NOMO-1 treated with DMSO at 0.1 percent for 48 hours (cell line): Measurements from ENCODE around the gene OR4C6.

ENCODE experiments used
- DNase-seq: peaks from one replicate; lab custom pipeline; 2025; ENCODE audit not compliant: unreplicated experiment; lab: John Stamatoyannopoulos, UW

Gene OR4C6

DNA sequence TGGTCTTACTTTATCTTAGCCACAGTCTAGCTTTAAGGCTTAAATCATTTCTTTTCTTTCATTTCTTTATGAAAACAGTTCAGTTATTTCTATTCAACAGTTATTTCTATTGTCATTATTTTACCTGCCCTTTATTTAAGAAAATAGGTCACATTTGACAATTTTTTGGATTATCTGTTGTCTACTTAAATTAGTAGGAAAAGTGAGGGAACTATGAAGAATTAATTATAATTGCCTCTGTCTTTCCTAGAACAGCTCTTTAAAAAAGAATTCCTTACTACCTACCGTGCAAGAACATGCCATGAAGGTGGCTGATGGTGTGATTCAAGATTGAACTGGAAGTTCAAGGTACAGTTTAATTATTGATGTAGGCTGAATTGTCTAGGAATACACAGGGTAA lies at the start of gene OR4C6:
TSS of gene OR4C6 (plus strand) at position 301 of the 400 bp plus-strand sequence. CDS start 2,966 bp downstream, outside the sequence.
- DNase-seq, result no peak

DNA sequence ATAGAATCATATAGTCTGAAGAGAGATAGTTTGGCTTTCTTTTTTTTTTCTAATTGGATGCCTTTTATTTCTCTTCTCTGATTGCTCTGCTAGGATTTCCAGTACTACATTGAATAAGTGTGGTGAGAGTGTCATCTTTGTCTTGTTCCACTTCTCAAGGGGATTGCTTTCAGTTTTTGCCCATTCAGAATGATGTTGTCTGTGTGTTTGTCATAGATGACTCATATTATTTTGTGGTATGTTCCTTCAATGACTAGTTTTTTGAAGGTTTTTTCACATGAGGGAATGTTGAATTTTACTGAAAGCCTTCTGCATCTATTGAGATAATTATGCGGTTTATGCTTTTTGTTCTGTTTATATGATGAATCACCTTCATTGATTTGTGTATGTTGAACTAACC lies 37.5 kb upstream of the OR4C6 start:
- DNase-seq, result no peak

DNA sequence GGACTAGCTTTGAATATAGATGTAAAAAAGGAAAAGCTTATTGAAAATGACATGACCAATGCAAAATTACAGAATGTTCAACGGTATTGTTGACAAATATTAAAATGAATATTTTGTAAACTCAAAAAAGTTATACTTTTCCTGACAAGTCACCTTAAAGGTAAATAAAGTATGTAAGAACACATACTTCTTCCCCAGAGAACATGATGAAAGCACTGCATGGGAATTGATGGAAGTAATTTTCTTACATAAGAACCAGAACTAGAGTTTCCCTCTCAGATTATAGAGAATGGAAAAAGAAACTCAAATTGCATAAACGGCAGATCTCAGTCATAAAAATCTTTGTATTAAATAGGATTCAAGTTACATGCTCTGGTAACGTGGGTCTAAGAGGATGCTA lies 27.2 kb upstream of the OR4C6 start, which contains the start of gene OR4P4:
TSS of gene OR4P4 (plus strand) at position 301 of the 400 bp plus-strand sequence.
- DNase-seq, result no peak

DNA sequence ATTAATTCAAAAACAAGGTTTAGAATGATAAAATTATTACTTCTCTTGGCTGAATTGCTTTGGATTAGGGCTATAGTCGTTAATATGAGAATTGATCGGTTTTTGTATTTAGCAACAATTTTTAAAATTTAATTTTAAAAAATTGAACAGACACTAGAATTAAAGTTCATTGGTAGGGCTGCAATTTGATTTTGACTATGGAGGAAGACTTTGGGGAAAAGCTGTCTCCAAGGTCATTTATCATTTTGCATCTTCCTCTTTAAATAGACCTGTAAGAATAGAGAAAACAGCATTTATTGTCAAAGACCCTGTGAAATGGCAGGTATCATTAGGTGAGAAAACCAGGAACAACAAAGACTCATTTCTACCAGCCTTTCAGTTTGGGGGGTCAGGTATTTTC lies 14.0 kb upstream of the OR4C6 start, which contains the start of gene OR4S2:
TSS of gene OR4S2 (plus strand) at position 301 of the 400 bp plus-strand sequence. CDS start 2,577 bp downstream, outside the sequence.
- no peak for DNase-seq

DNA sequence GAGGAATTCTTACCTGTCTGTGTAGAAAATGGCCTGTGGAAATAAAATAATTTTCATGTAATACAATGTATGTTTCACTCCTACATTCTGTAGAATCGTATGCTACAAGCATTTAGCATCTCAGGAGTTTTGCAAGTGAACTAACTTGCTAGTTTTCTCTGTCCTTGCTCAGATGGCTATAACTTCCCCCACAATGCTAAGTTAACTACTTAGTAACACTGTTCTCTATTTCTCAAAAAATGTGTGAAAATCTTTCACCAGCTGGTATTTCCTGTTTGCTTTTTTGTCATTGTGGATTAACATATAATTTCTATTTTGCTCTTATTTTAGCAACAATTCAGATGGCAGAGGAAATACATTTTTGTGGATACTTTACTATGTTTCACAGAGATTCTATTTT lies 9.4 kb upstream of the OR4C6 start:
- no peak for DNase-seq

DNA sequence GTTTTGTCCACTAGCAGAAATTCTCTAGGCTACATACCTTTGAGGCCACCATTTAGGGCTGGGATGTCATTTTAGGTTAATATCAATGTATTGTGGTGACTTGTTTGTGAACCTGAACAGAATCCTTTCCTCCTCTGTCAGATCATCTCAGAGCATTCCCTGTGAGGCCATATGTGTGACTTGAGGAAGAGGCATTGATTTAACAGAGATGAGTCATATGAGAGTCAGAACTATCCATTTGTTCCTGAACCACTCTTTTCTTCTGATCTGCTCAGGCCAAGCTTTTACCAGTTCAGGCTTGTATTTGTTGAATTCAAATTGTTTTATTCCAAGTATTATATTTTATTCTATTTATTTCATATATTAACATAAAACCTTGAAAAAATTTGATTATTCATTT lies 6.9 kb upstream of the OR4C6 start:
- no peak for DNase-seq

DNA sequence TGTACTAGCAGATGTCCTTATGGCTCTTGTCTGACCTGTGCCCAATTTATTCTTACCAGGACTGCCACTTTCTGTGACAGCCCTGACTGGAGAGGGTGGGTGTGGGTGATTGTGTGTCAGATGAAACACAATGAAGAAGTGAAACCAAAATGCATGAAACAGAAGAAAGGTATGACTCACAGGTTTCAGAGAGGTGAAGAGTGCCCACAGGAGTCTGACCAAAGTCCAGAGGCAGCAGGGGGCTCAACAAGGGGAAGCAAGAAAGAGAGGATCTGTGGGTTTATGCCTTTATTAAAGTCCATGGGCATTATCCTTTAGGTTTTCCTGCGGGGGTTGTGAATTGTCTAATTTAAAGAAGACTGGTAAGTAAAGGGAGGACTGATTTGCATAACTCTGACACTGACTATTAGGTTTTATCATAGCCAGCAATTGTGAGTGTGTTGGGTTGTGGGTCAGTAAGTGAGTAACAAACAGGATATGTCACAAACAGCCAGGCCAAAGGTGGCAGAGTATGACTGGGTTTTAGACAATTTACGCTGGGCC lies 3.9 kb upstream of the OR4C6 start:
- peak; percentile 96 for DNase-seq

DNA sequence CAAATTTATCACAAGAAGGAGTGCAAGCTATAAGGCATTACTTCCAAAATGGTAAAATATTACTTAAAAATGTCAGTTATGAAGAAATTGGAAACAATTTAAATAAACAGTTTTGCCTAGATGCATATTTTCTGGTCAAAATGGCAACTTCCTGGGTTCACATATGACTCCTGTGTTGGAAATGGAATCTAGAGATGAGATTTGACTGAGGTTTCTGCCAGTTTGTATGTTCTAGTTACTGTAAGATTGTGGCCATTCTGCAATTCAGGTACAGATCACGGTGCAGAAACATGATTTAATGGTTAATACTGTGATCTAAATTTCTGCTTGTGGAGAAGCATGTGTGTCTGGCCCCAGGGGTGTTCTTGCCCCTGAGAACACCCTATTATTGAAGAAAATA lies 3.4 kb upstream of the OR4C6 start:
- DNase-seq, result no peak

DNA sequence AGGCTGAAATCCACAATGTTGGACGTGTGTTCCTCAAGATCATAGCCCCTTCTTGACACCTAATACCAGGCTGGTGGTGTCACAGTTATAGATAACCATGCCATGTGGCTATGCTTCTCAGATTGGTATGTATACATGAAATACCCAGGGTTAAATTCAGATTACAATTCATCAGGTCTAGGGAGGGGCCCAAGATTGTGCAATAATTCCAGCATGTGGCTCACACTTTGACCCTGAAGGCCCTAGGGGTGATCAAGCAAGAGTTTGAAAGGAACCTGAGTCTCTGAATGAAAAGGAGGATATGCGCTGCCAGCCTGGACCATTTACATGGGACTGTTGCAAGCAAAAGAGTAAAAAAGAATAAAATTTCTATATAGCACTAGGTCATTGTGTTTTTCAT lies 7.4 kb downstream of the OR4C6 start:
- no peak for DNase-seq

DNA sequence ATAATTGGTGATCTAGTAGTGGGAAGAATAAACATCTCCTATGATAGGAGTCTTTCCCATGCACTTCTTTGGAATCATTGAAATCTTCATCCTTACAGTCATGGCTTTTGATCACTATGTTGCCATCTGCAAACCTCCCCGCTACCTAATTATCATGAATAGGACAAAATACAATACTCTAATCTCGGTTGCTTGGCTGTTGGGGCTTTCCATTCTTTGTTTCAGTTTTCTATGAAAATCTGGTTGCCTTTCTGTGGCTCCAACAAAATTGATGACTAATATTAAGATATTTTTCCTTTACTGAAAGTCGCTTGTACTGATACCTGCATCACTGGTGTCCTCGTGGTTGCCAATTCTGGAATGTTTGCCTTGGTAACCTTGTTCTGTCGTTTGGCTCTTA lies 11.9 kb downstream of the OR4C6 start:
- no peak for DNase-seq

DNA sequence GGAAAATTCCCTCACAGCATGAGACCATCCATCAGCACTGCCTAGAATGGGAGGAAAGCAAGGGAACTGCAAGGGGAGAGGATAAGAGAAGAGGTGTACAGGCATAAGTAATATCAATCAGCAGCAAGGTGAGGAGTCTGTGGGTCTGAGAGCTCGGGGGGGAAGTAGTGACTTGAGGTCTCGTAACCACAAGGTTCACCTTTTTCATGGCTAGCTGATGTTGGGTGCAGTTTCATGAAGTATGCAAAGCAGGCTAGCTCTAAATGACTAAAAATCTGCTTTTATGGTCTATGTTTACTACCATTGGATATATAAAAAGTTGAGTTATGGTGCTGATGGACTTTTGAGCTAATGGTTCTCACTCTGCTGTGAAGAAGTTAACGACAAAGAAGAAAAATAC lies 35.8 kb downstream of the OR4C6 start:
- no peak for DNase-seq

DNA sequence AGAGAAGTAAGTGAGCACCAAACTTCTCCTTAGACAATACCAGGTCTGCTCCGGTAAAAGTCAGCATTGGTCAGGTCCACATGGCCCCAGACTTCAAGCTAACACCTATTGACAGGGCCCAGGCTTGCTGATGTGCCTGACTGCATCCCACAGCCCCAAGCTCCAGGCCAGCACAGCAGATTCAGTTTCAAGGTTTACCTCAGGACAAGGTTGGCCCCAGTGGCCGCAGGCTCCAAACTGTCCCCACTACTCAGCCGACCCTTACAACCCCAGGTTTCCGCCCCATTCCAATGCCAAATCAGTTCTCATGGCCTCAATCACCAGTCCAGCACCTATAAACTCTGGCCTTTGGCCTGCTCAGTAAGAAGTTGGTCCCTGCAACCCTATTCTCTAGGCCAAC lies 39.4 kb downstream of the OR4C6 start:
- DNase-seq, result no peak

DNA sequence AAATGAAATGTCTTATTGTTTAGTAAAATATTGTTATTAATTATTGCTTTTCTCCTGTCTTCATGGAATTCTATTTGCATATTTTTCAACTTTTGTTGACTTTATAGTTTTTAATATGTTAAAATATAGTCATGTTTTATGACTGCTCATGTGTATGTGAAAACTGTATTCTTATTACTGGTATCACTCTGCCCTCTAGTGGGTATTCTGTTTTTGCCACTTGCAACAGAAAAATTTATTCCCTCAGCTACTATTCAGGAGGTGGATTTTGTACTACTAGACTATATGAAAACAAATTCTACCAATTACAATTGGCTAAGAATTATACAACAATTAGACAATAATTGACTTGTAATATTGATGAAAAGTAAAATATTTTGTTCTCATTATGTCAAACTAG lies 45.0 kb downstream of the OR4C6 start:
- DNase-seq, result peak; percentile 48

DNA sequence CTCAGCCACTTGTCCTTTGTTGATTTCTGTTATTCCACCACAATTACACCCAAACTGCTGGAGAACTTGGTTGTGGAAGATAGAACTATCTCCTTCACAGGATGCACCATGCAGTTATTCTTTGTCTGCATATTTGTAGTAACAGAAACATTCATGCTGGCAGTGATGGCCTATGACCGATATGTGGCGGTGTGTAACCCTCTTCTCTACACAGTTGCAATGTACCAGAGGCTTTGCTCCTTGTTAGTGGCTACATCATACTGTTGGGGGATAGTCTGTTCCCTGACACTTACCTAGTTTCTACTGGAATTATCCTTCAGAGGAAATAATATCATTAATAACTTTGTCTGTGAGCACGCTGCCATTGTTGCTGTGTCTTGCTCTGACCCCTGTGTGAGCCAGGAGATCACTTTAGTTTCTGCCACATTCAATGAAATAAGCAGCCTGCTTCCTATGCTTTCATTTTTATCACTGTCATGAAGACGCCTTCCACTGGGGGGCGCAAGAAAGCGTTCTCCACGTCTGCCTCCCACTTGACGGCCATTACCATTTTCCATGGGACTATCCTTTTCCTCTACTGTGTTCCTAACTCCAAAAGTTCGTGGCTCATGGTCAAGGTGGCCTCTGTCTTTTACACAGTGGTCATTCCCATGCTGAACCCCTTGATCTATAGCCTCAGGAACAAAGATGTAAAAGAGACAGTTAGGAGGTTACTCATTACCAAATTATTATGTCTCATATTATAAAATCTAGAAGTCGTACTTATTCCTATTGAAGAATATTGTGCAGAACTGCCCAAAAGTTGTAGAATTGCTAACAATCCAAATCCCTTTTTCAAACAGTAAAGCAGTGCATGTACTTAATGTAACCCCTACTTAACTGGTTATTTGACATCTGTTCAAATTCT lies 53.2 kb downstream of the OR4C6 start:
- no peak for DNase-seq
